GM21529 (cell line): ENCODE data around the gene STK33.

Experiments used
- ATAC-seq: cut with Tn5 transposase; IDR thresholded peaks from one replicate; pipeline ENCODE4 v1.9.1; 2021; ENCODE audit not compliant: unreplicated experiment

STK33 gene

DNA sequence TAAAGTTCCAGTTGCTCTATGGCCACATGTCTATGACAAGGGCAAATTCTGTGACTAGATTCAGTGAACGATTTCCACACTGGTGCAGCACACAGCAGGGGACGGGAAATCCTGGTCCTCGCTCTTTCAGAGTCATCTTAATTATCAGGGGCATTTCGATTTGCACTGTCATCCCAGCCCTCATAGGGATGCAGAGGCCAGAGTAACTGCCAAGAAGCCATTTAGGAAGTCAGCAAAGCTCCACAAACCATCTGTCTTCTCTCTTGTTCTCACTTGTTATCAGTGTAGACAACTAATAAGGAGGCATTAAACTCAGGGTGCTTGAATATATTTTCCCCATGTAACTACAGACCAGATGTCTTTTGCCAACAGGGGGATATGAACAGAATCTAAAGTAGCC is 151.7 kb downstream of the STK33 start:
- no peak for ATAC-seq

DNA sequence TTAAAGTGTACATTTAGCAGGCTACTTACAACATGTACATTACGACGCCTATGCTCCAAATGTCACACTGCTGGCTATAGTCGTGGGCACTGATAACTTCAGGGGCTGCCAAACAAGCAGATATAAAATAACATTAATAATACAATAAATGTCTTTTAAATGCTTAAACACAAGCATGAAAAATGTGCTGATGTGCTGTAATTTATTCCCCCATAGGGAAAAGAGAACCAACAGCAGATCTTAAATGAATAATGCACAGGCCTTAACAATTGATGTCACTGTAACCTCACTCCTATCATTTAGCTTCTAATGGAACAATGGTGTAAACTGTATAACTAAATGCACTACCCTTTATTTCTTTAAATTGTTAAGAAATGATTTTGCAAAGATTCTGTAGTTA is 153.4 kb downstream of the STK33 start:
- ATAC-seq: no peak

DNA sequence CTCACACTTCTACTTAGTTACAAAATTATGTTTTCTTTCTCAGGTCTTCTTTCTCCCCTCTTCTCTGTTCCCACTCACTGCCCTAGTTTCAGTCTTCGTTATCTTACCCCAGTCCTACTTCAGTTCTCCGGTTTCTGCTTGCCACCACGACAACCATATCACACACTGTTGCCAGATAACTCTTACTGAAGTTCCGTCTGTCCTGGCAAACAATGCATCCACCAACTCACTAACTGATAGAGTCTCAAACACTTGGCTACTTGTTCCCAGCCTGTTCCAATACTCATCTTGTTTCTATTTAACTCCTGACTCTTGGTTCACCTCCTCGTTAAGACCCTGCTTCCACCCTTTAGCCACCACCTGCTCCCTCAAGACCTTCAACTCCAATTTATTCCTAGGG is 164.5 kb downstream of the STK33 start:
- no peak for ATAC-seq

DNA sequence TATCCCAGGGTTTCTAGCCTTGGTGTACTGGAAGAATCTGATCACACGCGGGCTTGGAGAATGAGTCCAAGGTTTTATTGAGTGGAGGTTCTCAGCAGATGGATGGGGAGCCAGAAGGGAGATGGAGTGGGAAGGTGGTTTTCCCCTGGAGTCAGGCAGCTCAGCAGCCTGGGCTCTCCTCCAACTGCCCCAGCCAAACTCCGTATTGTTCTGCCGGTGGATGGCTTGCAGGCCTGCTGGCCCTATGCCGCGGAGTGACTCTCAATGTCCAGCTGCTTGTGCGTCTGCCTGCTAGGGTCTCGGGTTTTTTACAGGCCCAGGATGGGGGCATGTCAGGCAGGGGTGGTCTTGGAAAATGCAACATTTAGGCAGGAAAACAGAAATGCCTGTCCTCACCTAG is 168.0 kb downstream of the STK33 start:
- no peak for ATAC-seq

DNA sequence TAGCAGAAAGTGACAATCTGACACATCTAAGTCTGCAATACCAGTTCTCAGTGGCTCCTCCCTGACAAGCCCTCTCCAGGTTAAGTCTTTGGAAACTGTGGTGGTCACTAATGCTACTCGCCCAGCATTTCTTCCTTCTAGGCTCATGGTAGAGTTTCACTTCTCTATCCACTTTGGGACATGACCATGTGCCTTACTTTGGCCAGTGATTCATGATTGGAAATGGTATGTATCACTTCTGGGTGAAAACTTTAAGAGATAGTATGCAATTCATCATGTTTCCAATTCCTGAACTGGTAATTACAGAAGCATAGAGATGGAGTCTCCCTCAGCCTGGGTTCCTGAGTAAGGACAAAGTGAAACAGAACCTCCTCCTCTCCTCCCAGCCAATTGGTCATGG is 178.8 kb downstream of the STK33 start:
- no peak for ATAC-seq

DNA sequence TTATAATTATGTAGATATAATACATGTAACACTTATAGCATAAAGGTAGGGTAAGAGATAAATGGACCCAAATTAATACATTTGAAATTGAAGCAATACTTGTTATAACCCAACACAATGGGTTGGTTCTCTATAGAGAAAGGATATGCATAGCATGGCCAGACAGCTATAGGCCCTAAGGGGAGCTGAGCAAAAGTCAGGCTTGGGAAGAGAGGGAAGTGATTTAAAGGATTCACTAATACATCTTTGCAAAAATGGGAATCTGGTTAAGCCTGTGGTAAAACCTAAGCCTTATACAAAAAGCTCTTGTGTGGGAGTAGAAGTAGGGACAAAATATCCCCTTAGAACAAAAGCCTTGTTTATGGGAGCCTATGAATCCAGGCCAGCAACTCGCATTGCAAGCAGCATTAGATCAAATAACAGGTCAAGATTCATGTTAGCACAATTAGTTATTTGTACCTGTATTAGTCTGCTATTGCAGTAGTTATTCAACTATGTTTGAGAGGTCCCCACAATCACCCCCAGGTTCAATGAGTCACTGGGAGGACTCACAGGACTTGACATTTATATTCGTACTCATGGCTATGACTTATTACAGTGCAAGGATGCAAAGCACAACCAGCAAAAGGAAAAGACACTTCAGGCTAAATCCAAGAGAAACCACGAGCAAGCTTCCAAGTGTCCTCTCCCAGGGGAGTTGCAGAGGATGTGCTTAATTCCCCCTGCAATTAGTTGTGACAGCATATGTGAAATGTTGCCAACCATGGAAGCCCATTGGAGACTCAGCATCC is 185.7 kb downstream of the STK33 start:
- ATAC-seq: no peak

DNA sequence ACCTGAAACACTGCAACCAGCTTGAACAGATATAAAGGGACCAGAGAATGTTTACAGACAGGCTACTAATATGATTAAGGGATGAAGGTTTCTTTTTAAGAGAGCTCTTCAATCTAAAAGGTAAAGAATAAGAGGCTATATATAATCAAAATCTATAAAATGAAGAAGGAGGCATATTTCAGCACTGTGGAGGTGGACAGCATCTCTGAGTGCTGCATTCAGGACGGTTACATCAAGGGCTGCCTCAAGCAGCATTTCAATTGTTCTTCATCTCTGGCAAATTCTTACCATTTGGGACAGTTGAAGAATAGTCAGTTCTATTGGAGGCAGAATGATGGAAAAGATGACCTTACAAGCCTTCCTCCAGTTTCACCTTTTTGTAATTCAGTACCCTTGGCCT is 190.7 kb downstream of the STK33 start:
- no peak for ATAC-seq

DNA sequence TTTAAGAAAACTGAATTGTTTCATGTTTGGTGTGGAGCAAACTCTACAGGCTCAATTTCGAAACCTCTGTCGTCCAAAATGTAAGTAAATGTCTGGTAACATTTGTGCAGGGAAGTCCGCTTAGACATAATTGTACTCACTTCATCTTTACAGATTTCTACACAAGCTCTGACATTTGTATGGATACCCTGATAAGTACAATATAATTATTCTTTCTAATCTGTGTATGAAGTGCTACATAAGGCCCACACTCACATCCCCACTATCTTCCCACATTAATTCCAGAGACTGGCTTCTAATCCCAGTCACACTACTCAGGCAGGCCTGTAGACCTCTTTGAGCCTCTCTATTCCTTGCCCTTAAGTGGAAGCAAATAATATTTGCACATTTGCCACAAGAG is 201.1 kb downstream of the STK33 start:
- ATAC-seq: no peak

DNA sequence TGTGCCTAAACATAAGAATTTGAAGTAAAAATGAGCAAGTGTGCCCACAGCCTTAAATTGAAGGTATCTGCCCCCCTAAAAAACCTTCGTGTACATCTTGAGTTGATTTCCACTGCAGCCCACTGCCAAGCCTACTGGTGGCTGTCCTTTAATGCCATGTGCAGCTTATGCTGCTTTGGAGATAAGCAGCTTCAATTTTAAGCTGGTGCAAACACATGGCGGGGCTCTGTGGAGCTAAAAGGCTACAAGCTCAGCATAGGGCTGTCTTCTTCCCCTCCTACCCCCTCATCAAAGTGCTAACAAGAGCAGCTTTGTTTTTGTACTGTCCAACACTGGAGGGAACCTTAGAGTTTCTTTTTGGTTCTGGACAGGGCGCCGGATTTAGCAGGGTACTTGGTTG is 201.9 kb downstream of the STK33 start:
- no peak for ATAC-seq

DNA sequence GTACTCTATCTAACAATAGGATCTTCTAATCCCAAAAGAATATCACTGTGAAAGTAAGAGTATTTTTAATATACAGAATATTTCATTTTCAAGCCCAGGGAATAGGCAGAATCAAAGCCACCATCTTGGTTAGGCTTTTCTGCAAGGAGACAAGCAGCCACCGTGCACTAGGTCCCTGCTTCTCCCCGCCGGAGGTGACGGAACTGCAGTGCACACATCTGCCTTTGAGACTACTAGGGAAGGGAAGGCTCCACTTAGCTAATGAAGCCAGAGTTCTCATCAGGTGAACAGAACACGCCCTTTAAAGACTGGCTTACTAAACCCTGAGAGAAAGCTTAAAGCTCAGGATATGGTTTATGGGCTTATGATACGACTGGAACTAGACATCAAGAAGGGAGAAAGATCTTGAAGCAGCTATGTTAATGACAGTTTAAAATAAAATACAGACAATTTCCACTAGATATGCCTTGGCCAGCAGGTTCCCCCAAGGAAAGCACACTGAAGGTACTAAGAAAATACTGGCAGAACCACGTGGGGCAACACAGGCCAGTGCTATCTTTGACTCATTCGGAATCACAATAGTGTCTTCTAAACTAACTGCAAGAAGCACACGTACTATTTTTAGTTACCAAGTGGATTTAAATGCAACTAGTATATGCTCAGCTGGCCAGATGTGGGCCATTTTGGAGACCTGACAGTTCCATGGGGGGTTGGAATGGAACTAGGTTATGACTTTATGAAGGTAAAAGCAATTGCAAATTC is 203.0 kb downstream of the STK33 start:
- no peak for ATAC-seq

DNA sequence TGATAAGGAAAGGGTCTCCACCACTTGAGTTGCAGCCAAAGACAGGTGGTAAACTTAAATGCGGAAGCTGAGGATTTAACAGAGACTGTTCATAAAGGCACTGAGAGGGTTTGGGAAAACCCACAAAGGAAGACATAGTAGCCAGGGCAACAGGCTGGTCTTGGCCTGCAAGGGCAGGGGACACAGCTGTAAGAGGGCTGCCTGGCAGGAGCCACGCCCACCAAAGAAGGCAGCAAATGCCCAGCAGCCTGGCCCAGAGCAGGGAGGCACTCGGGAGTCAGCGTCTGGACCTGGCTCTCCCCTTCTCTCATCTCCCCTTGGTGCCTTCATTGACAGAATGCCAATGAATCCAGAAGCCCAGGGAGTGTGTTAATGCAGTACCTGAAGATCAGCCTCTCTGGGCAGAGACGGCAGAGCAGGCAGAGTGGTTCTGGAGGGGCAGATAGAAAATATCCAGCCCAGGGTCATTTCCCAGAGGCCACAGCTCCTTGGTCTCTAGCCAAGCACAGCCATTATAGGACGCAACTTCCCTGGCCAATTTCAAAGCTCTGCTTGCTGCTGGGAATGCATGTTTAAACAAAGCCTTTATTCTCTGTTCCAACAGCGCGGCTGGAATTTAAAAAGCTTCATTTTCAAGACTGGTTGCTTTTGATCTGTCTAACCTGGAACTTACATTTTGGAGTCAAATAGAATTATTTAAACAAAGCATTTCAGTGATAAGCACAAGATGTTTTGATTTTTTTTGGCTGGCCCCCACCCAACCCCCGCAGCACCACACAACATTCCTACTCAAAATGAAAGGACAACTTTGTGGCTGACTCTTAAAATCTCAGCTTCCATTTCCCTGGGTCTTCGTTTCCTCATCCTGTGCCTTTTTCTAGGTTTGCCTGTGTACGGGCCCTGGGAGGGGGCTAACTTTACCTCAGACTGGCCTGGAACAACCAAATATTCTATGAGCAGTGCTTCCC is 204.7 kb downstream of the STK33 start:
- ATAC-seq: no peak

DNA sequence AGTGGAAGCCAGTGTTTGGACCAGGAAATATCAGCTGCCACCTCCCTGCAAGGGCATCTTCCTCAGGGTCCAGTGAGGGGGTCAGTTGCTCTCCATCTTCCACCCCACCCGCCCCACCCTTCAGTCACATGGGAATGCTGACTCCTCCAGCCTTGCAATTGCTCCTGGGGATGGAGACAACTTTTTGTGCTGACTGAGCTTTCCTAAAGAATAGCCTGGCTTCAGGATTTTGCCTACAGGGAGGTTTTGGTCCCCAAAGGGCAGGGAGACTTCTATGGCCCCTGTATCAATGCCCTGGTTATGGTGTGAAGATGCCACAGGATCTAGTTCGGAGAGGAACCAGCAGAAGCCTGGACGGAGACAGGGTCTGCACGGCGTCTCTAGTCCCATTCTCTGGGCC is 206.3 kb downstream of the STK33 start:
- ATAC-seq: no peak

DNA sequence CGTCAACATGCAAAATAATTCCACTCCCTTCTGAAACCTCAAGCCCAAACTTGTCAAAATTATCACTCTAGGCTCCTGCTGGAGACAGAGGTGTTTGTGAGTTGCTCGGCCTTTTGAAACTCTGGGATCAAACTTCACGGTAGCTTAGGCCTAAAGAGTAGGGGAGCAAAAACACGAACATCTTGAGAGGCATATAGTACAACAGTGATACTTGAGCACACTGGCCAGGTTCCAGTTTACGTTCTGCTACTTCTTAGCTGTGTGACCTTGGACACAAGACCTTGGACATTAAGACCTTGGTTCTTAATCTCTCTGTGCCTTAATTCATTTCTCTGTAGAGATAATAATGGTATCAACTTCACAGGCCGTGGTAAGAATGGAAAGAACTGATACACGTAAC is 206.9 kb downstream of the STK33 start:
- no peak for ATAC-seq

DNA sequence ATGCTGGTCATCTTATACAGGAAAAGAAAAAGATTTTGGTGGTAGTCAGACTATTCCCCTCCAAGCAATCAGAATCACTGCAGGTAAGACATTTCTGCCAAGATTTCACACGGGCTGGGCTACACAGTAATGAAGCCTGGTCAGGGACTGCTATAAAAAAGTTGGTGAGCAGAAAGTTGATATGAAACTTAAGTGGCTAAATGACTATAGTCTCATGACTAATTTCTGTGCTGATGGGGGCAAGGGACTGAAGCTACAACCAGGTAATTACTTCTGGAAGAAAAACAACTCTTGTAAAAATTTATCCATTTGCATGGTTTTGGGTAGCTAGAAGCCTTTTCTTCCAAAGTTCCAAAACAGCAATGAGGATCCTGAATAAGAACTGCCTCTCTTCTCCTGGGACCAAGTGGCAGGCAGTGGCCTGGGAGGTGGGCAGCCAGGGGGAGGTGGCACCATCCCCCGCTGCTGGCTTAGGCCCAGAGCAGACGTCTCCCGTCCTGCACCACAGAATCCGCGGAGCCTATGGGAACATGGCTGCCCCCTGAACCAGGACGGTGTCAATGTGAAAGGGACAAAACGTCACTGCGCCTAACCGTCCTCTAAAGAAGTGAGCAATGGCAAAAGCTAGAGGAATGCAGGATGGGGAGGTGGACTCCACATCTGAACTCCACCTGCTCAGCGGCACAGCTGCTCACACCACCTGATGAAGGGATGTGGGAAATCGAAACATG is 207.7 kb downstream of the STK33 start:
- ATAC-seq: no peak

DNA sequence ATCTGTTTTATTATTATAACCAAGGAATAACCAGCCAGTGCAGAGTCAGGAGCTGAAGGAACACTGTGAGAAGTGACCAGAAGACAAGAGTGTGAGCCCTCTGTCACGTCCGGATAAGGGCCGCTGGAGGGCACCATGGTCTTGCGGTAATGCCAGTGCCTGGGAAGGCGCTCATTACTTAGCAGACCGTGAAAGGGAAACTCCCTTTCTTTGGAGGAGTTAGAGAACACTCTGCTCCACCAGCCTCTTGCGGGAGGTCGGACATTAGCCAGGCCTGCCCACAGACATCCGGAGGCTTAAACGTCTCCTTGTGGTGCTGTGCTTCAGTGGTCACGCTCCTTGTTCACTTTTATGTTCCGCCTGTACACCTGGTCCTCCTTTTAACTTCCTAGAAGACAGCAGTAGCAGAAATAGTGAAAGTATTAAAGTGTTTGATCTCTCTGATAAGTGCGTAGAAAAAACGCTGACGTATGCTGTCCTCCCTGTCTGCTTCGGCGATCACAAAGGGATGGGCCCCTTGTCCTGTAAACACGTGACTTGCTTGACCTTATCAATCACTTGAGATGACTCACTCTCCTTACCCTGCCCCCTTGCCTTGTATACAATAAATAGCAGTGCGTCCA is 209.7 kb downstream of the STK33 start:
- peak; percentile 36 for ATAC-seq

DNA sequence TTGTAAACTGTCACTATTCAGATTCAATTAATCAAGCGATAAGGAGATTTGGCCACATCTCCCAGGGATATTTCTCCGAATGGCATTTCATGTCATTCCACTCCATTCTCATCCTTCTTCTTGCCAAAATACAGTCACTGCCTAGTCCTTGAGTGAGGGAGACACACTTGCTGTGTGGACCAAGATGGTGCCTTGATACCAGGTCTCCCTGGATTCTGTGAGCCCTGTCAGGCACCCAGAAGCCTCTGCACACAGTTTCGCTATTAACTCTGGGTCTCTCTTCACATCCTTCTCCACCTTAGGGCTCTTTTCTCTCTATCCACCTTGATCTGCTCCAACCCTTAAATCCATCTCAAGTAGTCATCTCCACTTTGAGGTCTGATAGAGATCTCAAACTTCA is 210.4 kb downstream of the STK33 start:
- ATAC-seq: no peak

DNA sequence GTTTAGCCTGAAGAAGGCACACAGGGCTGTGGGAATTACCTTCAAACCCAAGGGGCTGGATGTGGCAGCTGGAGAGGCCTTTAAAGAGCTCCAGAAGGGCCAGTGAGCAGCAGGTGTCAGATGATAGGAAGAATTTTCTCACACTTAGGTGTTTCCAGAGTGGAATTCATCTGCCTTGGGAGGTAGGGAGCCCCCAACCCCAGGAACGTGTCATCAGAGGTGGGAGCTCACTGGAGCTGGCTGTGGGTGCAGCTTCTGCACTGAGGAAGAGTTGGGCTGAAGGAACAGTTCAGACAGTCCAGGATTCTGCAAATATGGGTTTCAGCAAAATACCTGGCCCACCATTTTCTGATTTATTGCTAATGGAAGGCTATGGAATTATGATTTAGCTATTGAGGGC is 210.8 kb downstream of the STK33 start:
- ATAC-seq: no peak

DNA sequence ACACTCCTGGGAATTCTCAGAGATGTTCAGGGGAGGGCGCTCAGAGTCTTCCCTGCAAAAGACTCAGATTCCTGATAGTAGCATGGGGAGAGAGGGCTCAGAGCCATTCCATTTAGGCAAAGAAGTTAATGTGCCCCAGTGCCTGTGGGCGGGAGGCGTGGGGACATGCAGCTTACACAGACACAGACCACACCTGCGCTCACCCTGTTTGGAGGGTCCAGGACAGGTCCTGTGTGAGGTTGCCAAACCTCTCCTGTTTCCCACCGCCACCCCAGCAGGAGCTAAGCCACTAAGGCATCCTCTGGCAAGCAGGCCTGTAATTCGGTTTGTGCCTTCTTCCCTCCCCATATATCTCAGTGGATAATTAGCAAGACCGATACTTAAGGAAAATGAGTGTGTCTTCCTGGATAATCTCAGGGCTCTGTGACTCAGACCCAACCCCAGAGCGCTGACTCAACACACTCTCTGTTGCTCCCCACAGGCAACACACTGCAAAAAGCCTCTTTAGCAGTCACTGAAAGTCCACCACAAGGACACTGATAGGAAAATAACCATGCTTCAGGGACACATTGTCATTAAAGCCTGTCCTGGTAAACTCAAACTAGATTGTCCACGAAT is 211.5 kb downstream of the STK33 start:
- ATAC-seq: no peak

DNA sequence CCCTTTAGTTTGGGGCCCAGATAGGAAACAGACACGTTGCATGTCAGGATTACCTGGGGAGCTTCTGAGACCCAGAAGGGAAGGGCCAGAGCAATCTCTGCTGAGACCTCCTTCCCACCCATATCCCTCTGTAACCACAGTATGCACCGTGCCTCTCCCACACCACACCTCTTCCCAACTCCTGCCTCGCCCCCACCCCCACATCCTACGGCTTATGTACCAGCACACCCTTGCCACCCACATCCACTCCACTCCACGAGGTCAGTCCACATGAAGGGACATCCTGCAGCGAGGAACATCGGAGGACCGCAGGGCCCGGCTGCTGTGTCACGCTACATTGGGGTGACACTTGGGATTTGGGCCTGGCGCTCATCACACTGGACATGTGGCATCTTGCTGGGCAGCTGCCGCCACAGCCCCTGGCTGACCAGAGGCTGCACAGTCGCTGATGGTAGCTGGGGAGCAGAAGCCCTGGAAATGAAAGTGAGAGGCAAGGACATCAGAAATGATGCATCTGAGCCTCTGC is 212.1 kb downstream of the STK33 start:
- ATAC-seq: no peak

DNA sequence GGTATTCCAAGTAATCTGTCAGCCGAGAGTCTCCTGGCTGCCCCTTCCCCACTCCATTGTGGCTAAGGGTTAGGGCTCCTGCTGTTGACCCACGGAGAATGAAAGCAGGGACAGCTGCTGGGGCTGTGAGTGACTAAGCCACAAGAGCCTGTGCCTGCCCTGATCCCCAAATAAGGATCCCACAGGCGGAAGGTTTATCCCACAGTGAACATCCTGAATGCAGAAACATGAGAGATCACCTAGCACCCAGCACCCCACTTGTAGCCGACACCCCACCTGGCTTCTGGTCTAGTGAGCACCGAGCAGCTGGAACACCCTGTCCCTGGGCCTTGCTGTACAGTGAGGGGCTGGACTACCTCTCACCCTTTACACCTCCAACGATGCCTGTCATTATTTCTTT is 212.7 kb downstream of the STK33 start:
- no peak for ATAC-seq
